ENCODE data around the gene ABHD12. TPM values are rescaled to one million over a fixed set of nuclear protein-coding genes. Genes with fewer than 3 reads are reported as not detected.

Gene ABHD12
- total RNA-seq, 1 experiment from 2014 or later: 48.3 TPM

DNA sequence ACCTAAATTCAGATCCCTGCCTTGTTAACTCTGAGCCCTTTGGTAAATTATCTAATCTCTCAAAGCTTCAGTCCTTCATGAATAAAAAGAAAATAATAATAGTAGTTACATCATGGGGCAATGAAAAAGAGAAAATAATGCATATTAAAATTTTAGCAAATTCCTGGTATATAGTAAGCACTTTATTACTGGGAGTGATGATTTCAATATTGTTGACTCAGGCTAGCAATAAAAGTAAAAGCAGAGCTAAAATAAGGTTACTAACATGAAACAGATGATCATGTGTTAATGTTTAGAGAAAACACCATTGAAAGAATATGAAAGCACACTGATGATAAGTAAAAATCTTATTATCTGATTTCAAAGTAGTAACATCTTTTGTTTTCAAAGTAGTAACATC is 30.5 kb upstream of the ABHD12 start:
- no peaks in the 10 kb centered on the region for H3K9me2 ChIP-seq (replicated peaks; ENCODE audit: low read length)
- no TSS peak for BruUV-seq (replicated peaks)
- CTCF ChIA-PET: no interaction called here
- no peaks in the 10 kb centered on the region for H3K9me3 ChIP-seq (ENCODE audit: low read length)
- H3K27me3 ChIP-seq (ENCODE audit: low read length): no peaks in the 10 kb centered on the region
- H3K4me1 ChIP-seq (ENCODE audit: insufficient read depth, low read length): peaks cover 8% of the 10 kb centered on the region
- intact Hi-C loops (cut with micrococcal nuclease): no loop called here
- H3K79me2 ChIP-seq (ENCODE audit: low read length): 0 out of 2 replicates have a peak, but pooled peaks cover 6% of the 10 kb centered on the region
- H3K27ac ChIP-seq (ENCODE audit: low read length): no peak overlapping the region
- no peaks in the 10 kb centered on the region for H4K20me1 ChIP-seq (ENCODE audit: low read length)
- peaks cover 56% of the 10 kb centered on the region for H3K36me3 ChIP-seq (ENCODE audit: low read depth, low read length)
- no peak overlapping the region for H2AFZ ChIP-seq (ENCODE audit: low read length)
- DNase-seq (no peak), ATAC-seq (peak; percentile 54)
- no peaks in the 10 kb centered on the region for H3F3A ChIP-seq (ENCODE audit: low read length, unreplicated experiment)
- H3K4me3 ChIP-seq (ENCODE audit: low read length): no peak overlapping the region
- POLR2A ChIA-PET (ENCODE audit: unreplicated experiment): no interaction called here
- no peak overlapping the region for H3K9ac ChIP-seq (ENCODE audit: low read length)
- TF ChIP-seq, protein P1, sequence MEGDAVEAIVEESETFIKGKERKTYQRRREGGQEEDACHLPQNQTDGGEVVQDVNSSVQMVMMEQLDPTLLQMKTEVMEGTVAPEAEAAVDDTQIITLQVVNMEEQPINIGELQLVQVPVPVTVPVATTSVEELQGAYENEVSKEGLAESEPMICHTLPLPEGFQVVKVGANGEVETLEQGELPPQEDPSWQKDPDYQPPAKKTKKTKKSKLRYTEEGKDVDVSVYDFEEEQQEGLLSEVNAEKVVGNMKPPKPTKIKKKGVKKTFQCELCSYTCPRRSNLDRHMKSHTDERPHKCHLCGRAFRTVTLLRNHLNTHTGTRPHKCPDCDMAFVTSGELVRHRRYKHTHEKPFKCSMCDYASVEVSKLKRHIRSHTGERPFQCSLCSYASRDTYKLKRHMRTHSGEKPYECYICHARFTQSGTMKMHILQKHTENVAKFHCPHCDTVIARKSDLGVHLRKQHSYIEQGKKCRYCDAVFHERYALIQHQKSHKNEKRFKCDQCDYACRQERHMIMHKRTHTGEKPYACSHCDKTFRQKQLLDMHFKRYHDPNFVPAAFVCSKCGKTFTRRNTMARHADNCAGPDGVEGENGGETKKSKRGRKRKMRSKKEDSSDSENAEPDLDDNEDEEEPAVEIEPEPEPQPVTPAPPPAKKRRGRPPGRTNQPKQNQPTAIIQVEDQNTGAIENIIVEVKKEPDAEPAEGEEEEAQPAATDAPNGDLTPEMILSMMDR (conservative IDR thresholded peaks at IDR 0.05; ENCODE audit: low read depth, low read length): no peak
- TF ChIP-seq EZH2 (IDR thresholded peaks at IDR 0.05; ENCODE audit: low read length, unreplicated experiment) (no peak), EZH2phosphoT487 (IDR thresholded peaks at IDR 0.05; ENCODE audit: borderline replicate concordance, low read length) (no peak)
- no peak overlapping the region for H3K4me2 ChIP-seq (ENCODE audit: low read length)

GRCh38 chr20:25418776-25419175 is 28.1 kb upstream of the ABHD12 start:
- Histone ChIP-seq H2AFZ (ENCODE audit: low read length) (no peak overlapping the region), H3K9ac (ENCODE audit: low read length) (no peak overlapping the region), H3K79me2 (ENCODE audit: low read length) (peaks cover 13% of the 10 kb centered on the region), H4K20me1 (ENCODE audit: low read length) (0 out of 2 replicates have a peak, but pooled peaks cover 3% of the 10 kb centered on the region), H3K36me3 (ENCODE audit: low read depth, low read length) (peaks cover 53% of the 10 kb centered on the region), H3K27ac (ENCODE audit: low read length) (no peak overlapping the region), H3K9me3 (ENCODE audit: low read length) (no peaks in the 10 kb centered on the region), H3K4me1 (ENCODE audit: insufficient read depth, low read length) (peaks cover 8% of the 10 kb centered on the region), H3K9me2 (replicated peaks; ENCODE audit: low read length) (no peaks in the 10 kb centered on the region), H3K4me3 (ENCODE audit: low read length) (no peak overlapping the region), H3K4me2 (ENCODE audit: low read length) (no peak overlapping the region), H3K27me3 (ENCODE audit: low read length) (no peaks in the 10 kb centered on the region), H3F3A (ENCODE audit: low read length, unreplicated experiment) (no peaks in the 10 kb centered on the region)
- TF ChIP-seq, protein P1 (conservative IDR thresholded peaks at IDR 0.05; ENCODE audit: low read depth, low read length): no peak
- TF ChIP-seq EZH2 (IDR thresholded peaks at IDR 0.05; ENCODE audit: low read length, unreplicated experiment) (no peak), EZH2phosphoT487 (IDR thresholded peaks at IDR 0.05; ENCODE audit: borderline replicate concordance, low read length) (no peak)
- ChIA-PET CTCF (no interaction called here), POLR2A (ENCODE audit: unreplicated experiment) (interaction anchor here (0.6 kb wide), 1 partner anchor 66 kb away, joined by 7 read pairs; no protein-coding TSS in a partner anchor)
- ATAC-seq: peak; percentile 76
- peak; percentile 32 for DNase-seq
- intact Hi-C loops (cut with micrococcal nuclease): no loop called here
- no TSS peak for BruUV-seq (replicated peaks)

DNA sequence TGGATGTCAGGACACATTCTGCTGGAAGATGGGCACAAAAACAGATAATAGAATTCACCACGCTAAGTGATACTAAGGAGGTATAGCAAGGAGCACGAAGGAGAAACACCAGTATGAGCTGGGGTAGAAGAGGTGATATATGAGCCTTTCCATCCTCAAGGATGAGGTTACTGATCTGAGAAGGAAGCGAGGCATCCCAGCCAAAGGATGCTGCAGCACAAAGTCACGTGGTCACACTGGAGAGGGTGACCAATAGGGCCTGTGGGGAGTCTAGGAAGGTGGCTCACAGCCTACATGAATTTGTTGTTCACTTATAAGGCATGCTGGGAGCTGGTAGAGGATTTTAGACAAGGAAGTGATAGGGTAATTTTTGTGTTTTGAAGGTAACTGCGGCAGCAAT is 18.3 kb upstream of the ABHD12 start:
- no peaks in the 10 kb centered on the region for H4K20me1 ChIP-seq (ENCODE audit: low read length)
- intact Hi-C loops (cut with micrococcal nuclease): no loop called here
- POLR2A ChIA-PET (ENCODE audit: unreplicated experiment): no interaction called here
- no peaks in the 10 kb centered on the region for H3K9me2 ChIP-seq (replicated peaks; ENCODE audit: low read length)
- no peak overlapping the region for H3K27ac ChIP-seq (ENCODE audit: low read length)
- H3K4me3 ChIP-seq (ENCODE audit: low read length): peak overlapping the region; percentile 91
- no peak for DNase-seq
- H3K79me2 ChIP-seq (ENCODE audit: low read length): peaks cover 58% of the 10 kb centered on the region
- peaks cover 14% of the 10 kb centered on the region; the same call in 1 of the 2 replicates for H3K36me3 ChIP-seq (ENCODE audit: low read depth, low read length)
- H3K4me1 ChIP-seq (ENCODE audit: insufficient read depth, low read length): peaks cover 18% of the 10 kb centered on the region
- no peaks in the 10 kb centered on the region for H3K9me3 ChIP-seq (ENCODE audit: low read length)
- no peaks in the 10 kb centered on the region for H3K27me3 ChIP-seq (ENCODE audit: low read length)
- no TSS peak for BruUV-seq (replicated peaks)
- H3K9ac ChIP-seq (ENCODE audit: low read length): peak overlapping the region; percentile 97; the same call in 1 of the 2 replicates
- TF ChIP-seq, protein P1 (conservative IDR thresholded peaks at IDR 0.05; ENCODE audit: low read depth, low read length): no peak
- TF ChIP-seq EZH2phosphoT487 (IDR thresholded peaks at IDR 0.05; ENCODE audit: borderline replicate concordance, low read length) (no peak), EZH2 (IDR thresholded peaks at IDR 0.05; ENCODE audit: low read length, unreplicated experiment) (no peak)
- no peaks in the 10 kb centered on the region for H3F3A ChIP-seq (ENCODE audit: low read length, unreplicated experiment)
- H3K4me2 ChIP-seq (ENCODE audit: low read length): peak overlapping the region; percentile 97
- ATAC-seq: no peak
- no peak overlapping the region for H2AFZ ChIP-seq (ENCODE audit: low read length)
- CTCF ChIA-PET: interaction anchor here (0.6 kb wide), 1 partner anchor 163 kb away, joined by 4 read pairs; no protein-coding TSS in a partner anchor

Measured in PC-3 (cell line).